Left hindlimb (tissue), 1 donor: ENCODE data around the gene JADE1.
A peak's percentile ranks its signal among the peaks of the same experiment; 100 is the strongest.

Experiments used
- DNase-seq: peaks from one replicate; pipeline ENCODE4 v3.0.0-alpha.2; 2018

JADE1 gene

GRCh38 chr4:128810871-128811570, 1.5 kb downstream of the JADE1 start:
- DNase-seq: peak; percentile 88

- peak; percentile 91 for DNase-seq
Observed at GRCh38 chr4:128811571-128812441, 2.3 kb downstream of the JADE1 start.

GRCh38 chr4:128812442-128813235, 3.1 kb downstream of the JADE1 start:
- peak; percentile 82 for DNase-seq

GRCh38 chr4:128813965-128814364, 4.5 kb downstream of the JADE1 start:
- DNase-seq: no peak

GRCh38 chr4:128818442-128818841, 8.9 kb downstream of the JADE1 start:
- DNase-seq: no peak

- no peak for DNase-seq
Observed at GRCh38 chr4:128819082-128819742, 9.7 kb downstream of the JADE1 start.

GRCh38 chr4:128820671-128821070, 11.2 kb downstream of the JADE1 start:
- no peak for DNase-seq

- DNase-seq: no peak
Observed at GRCh38 chr4:128821151-128821550, 11.7 kb downstream of the JADE1 start.

- DNase-seq: no peak
Observed at GRCh38 chr4:128823025-128823661, 13.6 kb downstream of the JADE1 start.

GRCh38 chr4:128825226-128825625, 15.7 kb downstream of the JADE1 start:
- DNase-seq: no peak

- DNase-seq: no peak
Observed at GRCh38 chr4:128827296-128827695, 17.8 kb downstream of the JADE1 start.

GRCh38 chr4:128830906-128831503, 21.5 kb downstream of the JADE1 start:
- no peak for DNase-seq

GRCh38 chr4:128831531-128832242, 22.2 kb downstream of the JADE1 start:
- no peak for DNase-seq

GRCh38 chr4:128832243-128832625, 22.7 kb downstream of the JADE1 start:
- no peak for DNase-seq

GRCh38 chr4:128835498-128836222, 26.2 kb downstream of the JADE1 start:
- DNase-seq: peak; percentile 39

- DNase-seq: no peak
Observed at GRCh38 chr4:128837198-128837597, 27.7 kb downstream of the JADE1 start.

GRCh38 chr4:128837679-128838078, 28.2 kb downstream of the JADE1 start:
- DNase-seq: no peak

GRCh38 chr4:128840711-128841318, 31.3 kb downstream of the JADE1 start:
- no peak for DNase-seq

GRCh38 chr4:128841402-128841801, 31.9 kb downstream of the JADE1 start:
- no peak for DNase-seq

GRCh38 chr4:128844931-128845330, 35.4 kb downstream of the JADE1 start:
- no peak for DNase-seq
